Measurements from ENCODE around the gene NKIRAS2.
"Not testable (repeated sequence)": the region's sequence is repeated elsewhere in the genome, so short reads cannot be mapped to it uniquely, and the experiment has no call there.

NKIRAS2 gene

GRCh38 chr17:42000413-42001133 lies 19.3 kb upstream of the NKIRAS2 start:
- no peak for DNase-seq

- DNase-seq = no peak
Measured at GRCh38 chr17:42001729-42002128, 18.2 kb upstream of the NKIRAS2 start.

GRCh38 chr17:42002175-42002791 lies 17.6 kb upstream of the NKIRAS2 start:
- no peak for DNase-seq

GRCh38 chr17:42002792-42003301 lies 17.0 kb upstream of the NKIRAS2 start:
- DNase-seq = no peak

- no peak for DNase-seq
Measured at GRCh38 chr17:42005166-42005565, 14.7 kb upstream of the NKIRAS2 start.

- DNase-seq = no peak
Measured at GRCh38 chr17:42009170-42009569, 10.7 kb upstream of the NKIRAS2 start.

GRCh38 chr17:42010266-42010680 lies 9.6 kb upstream of the NKIRAS2 start:
- DNase-seq = not testable (repeated sequence)

- DNase-seq = peak; percentile 17
Measured at GRCh38 chr17:42010898-42011516, 8.9 kb upstream of the NKIRAS2 start.

- DNase-seq = not testable (repeated sequence)
Measured at GRCh38 chr17:42012363-42012762, 7.5 kb upstream of the NKIRAS2 start.

GRCh38 chr17:42013740-42014139 lies 6.2 kb upstream of the NKIRAS2 start:
- DNase-seq = not testable (repeated sequence)

- DNase-seq = no peak
Measured at GRCh38 chr17:42016411-42016831, 3.5 kb upstream of the NKIRAS2 start.

GRCh38 chr17:42016941-42017865 lies 2.7 kb upstream of the NKIRAS2 start, which contains the start of gene DNAJC7:
Gene DNAJC7 (minus strand): TSS chr17:42017439. CDS start chr17:42017416, 23 bp downstream.
- DNase-seq = peak; percentile 92

- DNase-seq = peak; percentile 41
Measured at GRCh38 chr17:42017866-42018200, 2.1 kb upstream of the NKIRAS2 start.

GRCh38 chr17:42018339-42018738 lies 1.6 kb upstream of the NKIRAS2 start:
- no peak for DNase-seq

GRCh38 chr17:42018988-42019387 lies 902 bp upstream of the NKIRAS2 start:
- DNase-seq = no peak

GRCh38 chr17:42020845-42021244 lies 955 bp downstream of the NKIRAS2 start:
- not testable (repeated sequence) for DNase-seq

- no peak for DNase-seq
Measured at GRCh38 chr17:42023524-42024349, 3.8 kb downstream of the NKIRAS2 start.

- DNase-seq = no peak
Measured at GRCh38 chr17:42025191-42025579, 5.3 kb downstream of the NKIRAS2 start.

- no peak for DNase-seq
Measured at GRCh38 chr17:42025936-42026335, 6.0 kb downstream of the NKIRAS2 start.

GRCh38 chr17:42026857-42027589 lies 7.1 kb downstream of the NKIRAS2 start:
- no peak for DNase-seq

GRCh38 chr17:42027590-42027889 lies 7.7 kb downstream of the NKIRAS2 start:
- DNase-seq = no peak
